GM19463 (cell line): ENCODE measurements around the gene SPDYE3.
A peak's percentile ranks its signal among the peaks of the same experiment; 100 is the strongest.
"Not testable (repeated sequence)": the region's sequence is repeated elsewhere in the genome, so short reads cannot be mapped to it uniquely, and the experiment has no call there.

ENCODE experiments used
- ATAC-seq: cut with Tn5 transposase; IDR thresholded peaks from one replicate; pipeline ENCODE4 v1.9.1; 2021; ENCODE audit warnings: mild to moderate bottlenecking, moderate library complexity; ENCODE audit not compliant: unreplicated experiment

The SPDYE3 gene

GRCh38 chr7:100307402-100307801 is at the start of gene SPDYE3:
TSS of gene SPDYE3 (plus strand) at chr7:100307702. CDS start at chr7:100307886, 184 bp downstream.
- not testable (repeated sequence) for ATAC-seq

- ATAC-seq, result not testable (repeated sequence)
These were observed 47.5 kb upstream of the SPDYE3 start for GRCh38 chr7:100259984-100260383.

- ATAC-seq, result not testable (repeated sequence)
These were observed 44.6 kb upstream of the SPDYE3 start for GRCh38 chr7:100262896-100263295.

- ATAC-seq, result not testable (repeated sequence)
These were observed 43.3 kb upstream of the SPDYE3 start for GRCh38 chr7:100264223-100264622.

- not testable (repeated sequence) for ATAC-seq
These were observed 42.8 kb upstream of the SPDYE3 start for GRCh38 chr7:100264669-100265165.

- ATAC-seq, result not testable (repeated sequence)
These were observed 41.7 kb upstream of the SPDYE3 start for GRCh38 chr7:100265851-100266250.

GRCh38 chr7:100266576-100267354 is 40.7 kb upstream of the SPDYE3 start:
- no peak for ATAC-seq

- no peak for ATAC-seq
These were observed 39.9 kb upstream of the SPDYE3 start for GRCh38 chr7:100267648-100268047.

GRCh38 chr7:100268882-100269281 is 38.6 kb upstream of the SPDYE3 start:
- not testable (repeated sequence) for ATAC-seq

GRCh38 chr7:100269306-100270045 is 38.0 kb upstream of the SPDYE3 start:
- ATAC-seq, result not testable (repeated sequence)

GRCh38 chr7:100270046-100270918 is 37.2 kb upstream of the SPDYE3 start:
- not testable (repeated sequence) for ATAC-seq

- ATAC-seq, result not testable (repeated sequence)
These were observed 36.4 kb upstream of the SPDYE3 start for GRCh38 chr7:100270941-100271593.

GRCh38 chr7:100271716-100272537 is 35.6 kb upstream of the SPDYE3 start:
- peak; percentile 91 for ATAC-seq

- not testable (repeated sequence) for ATAC-seq
These were observed 35.0 kb upstream of the SPDYE3 start for GRCh38 chr7:100272538-100272902.

- ATAC-seq, result no peak
These were observed 32.4 kb upstream of the SPDYE3 start for GRCh38 chr7:100275120-100275519.

GRCh38 chr7:100276126-100276525 is 31.4 kb upstream of the SPDYE3 start:
- ATAC-seq, result not testable (repeated sequence)

GRCh38 chr7:100282069-100282608 is 25.4 kb upstream of the SPDYE3 start:
- not testable (repeated sequence) for ATAC-seq

GRCh38 chr7:100283147-100283546 is 24.4 kb upstream of the SPDYE3 start:
- ATAC-seq, result not testable (repeated sequence)
